Measurements from ENCODE around the gene BAG2. TPM values are rescaled to one million over a fixed set of nuclear protein-coding genes. Genes with fewer than 3 reads are reported as not detected.

Gene BAG2
- total and polyA plus RNA-seq, 2 of the 13 experiments (the other 11 are each of a cell fraction or from before 2014, with no cell fraction given): 5.7 to 15.1 TPM

DNA sequence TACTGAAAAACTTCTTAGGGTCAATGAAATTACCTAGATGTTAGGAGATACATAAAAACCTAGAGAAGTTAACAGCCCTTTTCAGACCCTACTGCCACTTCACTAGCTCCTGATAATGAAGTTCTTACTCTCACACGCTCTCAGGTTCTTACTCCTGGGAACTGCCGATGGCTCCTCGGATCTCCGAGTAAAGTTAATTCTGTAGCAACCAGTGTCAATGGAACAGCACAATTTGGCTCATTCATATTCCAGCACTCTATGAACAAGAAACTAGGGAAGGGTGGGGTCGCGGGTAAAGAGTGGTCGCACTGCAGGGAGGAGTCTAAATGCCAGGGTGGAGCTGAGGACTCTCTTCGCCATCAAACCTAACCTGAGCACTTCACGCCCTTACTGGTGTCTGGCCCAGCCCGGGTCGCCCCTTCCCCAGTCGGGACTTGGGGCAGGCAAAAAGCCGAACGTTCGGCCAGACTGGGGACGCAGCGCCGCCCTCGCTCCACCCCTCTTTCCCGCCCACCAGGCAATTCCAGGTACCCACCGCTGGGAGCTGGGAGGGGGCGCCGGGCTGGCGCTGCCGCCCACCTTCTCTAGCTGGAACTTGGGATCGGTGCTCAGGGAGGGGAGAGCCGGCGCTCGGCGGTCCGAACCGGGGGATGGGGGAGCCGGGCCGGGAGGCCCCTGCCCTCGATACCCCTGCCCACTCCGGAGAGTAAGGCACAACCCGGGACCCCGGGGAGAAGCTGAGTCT lies 49.2 kb downstream of the BAG2 start (continued):
- TF ChIP-seq, protein P1, sequence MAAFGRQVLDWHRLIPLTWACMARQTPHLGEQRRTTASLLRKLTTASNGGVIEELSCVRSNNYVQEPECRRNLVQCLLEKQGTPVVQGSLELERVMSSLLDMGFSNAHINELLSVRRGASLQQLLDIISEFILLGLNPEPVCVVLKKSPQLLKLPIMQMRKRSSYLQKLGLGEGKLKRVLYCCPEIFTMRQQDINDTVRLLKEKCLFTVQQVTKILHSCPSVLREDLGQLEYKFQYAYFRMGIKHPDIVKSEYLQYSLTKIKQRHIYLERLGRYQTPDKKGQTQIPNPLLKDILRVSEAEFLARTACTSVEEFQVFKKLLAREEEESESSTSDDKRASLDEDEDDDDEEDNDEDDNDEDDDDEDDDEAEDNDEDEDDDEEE (CRISPR knock-in tag; IDR thresholded peaks at IDR 0.05): no peak
- TF ChIP-seq ZBTB7B (CRISPR knock-in tag; IDR thresholded peaks at IDR 0.05) (peak; percentile 94), ZNF367 (CRISPR knock-in tag; IDR thresholded peaks at IDR 0.05; ENCODE audit: borderline replicate concordance) (no peak), ZNF605 (CRISPR knock-in tag; IDR thresholded peaks at IDR 0.05) (peak; percentile 42; the same call in 1 of the 2 replicates), KLF16 (CRISPR knock-in tag; IDR thresholded peaks at IDR 0.05) (peak in 1 of 2 experiments; percentile 49; a peak in 1 of 4 replicates), NRL (CRISPR knock-in tag; IDR thresholded peaks at IDR 0.05; ENCODE audit: borderline replicate concordance) (peak; percentile 18; the same call in 1 of the 2 replicates), KAT8 (CRISPR knock-in tag; IDR thresholded peaks at IDR 0.05) (no peak), ZNF143 (CRISPR knock-in tag; IDR thresholded peaks at IDR 0.05) (no peak), PHF8 (CRISPR knock-in tag; IDR thresholded peaks at IDR 0.05) (peak; percentile 35; the same call in 1 of the 2 replicates), ZNF136 (CRISPR knock-in tag; IDR thresholded peaks at IDR 0.05; ENCODE audit: low read depth) (no peak), SSRP1 (CRISPR knock-in tag; IDR thresholded peaks at IDR 0.05) (no peak), FOSL2 (CRISPR knock-in tag; IDR thresholded peaks at IDR 0.05) (no peak)
- TF ChIP-seq, protein P2, sequence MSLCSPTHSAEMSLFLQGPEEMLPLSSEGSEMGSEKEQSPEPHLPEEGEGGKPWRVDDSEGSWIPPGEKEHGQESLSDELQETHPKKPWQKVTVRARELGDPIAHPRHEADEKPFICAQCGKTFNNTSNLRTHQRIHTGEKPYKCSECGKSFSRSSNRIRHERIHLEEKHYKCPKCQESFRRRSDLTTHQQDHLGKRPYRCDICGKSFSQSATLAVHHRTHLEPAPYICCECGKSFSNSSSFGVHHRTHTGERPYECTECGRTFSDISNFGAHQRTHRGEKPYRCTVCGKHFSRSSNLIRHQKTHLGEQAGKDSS (CRISPR knock-in tag; IDR thresholded peaks at IDR 0.05; ENCODE audit: borderline replicate concordance, low read depth): no peak
- TF ChIP-seq, protein P3, sequence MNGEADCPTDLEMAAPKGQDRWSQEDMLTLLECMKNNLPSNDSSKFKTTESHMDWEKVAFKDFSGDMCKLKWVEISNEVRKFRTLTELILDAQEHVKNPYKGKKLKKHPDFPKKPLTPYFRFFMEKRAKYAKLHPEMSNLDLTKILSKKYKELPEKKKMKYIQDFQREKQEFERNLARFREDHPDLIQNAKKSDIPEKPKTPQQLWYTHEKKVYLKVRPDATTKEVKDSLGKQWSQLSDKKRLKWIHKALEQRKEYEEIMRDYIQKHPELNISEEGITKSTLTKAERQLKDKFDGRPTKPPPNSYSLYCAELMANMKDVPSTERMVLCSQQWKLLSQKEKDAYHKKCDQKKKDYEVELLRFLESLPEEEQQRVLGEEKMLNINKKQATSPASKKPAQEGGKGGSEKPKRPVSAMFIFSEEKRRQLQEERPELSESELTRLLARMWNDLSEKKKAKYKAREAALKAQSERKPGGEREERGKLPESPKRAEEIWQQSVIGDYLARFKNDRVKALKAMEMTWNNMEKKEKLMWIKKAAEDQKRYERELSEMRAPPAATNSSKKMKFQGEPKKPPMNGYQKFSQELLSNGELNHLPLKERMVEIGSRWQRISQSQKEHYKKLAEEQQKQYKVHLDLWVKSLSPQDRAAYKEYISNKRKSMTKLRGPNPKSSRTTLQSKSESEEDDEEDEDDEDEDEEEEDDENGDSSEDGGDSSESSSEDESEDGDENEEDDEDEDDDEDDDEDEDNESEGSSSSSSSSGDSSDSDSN (CRISPR knock-in tag; IDR thresholded peaks at IDR 0.05): no peak; the same call in 1 of the 2 replicates
- TF ChIP-seq, protein P4, sequence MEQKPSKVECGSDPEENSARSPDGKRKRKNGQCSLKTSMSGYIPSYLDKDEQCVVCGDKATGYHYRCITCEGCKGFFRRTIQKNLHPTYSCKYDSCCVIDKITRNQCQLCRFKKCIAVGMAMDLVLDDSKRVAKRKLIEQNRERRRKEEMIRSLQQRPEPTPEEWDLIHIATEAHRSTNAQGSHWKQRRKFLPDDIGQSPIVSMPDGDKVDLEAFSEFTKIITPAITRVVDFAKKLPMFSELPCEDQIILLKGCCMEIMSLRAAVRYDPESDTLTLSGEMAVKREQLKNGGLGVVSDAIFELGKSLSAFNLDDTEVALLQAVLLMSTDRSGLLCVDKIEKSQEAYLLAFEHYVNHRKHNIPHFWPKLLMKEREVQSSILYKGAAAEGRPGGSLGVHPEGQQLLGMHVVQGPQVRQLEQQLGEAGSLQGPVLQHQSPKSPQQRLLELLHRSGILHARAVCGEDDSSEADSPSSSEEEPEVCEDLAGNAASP (CRISPR knock-in tag; IDR thresholded peaks at IDR 0.05; ENCODE audit: borderline replicate concordance): no peak
- TF ChIP-seq, protein P5, sequence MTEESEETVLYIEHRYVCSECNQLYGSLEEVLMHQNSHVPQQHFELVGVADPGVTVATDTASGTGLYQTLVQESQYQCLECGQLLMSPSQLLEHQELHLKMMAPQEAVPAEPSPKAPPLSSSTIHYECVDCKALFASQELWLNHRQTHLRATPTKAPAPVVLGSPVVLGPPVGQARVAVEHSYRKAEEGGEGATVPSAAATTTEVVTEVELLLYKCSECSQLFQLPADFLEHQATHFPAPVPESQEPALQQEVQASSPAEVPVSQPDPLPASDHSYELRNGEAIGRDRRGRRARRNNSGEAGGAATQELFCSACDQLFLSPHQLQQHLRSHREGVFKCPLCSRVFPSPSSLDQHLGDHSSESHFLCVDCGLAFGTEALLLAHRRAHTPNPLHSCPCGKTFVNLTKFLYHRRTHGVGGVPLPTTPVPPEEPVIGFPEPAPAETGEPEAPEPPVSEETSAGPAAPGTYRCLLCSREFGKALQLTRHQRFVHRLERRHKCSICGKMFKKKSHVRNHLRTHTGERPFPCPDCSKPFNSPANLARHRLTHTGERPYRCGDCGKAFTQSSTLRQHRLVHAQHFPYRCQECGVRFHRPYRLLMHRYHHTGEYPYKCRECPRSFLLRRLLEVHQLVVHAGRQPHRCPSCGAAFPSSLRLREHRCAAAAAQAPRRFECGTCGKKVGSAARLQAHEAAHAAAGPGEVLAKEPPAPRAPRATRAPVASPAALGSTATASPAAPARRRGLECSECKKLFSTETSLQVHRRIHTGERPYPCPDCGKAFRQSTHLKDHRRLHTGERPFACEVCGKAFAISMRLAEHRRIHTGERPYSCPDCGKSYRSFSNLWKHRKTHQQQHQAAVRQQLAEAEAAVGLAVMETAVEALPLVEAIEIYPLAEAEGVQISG (CRISPR knock-in tag; IDR thresholded peaks at IDR 0.05): no peak; the same call in 1 of the 2 replicates
- TF ChIP-seq, protein P6, sequence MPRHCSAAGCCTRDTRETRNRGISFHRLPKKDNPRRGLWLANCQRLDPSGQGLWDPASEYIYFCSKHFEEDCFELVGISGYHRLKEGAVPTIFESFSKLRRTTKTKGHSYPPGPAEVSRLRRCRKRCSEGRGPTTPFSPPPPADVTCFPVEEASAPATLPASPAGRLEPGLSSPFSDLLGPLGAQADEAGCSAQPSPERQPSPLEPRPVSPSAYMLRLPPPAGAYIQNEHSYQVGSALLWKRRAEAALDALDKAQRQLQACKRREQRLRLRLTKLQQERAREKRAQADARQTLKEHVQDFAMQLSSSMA (CRISPR knock-in tag; IDR thresholded peaks at IDR 0.05): no peak; the same call in 1 of the 2 replicates

Measured in HepG2 (cell line).